GM18858 (cell line): ENCODE data around the gene USP36.
A peak's percentile ranks its signal among the peaks of the same experiment; 100 is the strongest.

Source experiments
- ATAC-seq: cut with Tn5 transposase; IDR thresholded peaks from one replicate; pipeline ENCODE4 v1.9.1; 2021; ENCODE audit not compliant: unreplicated experiment

Gene USP36

DNA sequence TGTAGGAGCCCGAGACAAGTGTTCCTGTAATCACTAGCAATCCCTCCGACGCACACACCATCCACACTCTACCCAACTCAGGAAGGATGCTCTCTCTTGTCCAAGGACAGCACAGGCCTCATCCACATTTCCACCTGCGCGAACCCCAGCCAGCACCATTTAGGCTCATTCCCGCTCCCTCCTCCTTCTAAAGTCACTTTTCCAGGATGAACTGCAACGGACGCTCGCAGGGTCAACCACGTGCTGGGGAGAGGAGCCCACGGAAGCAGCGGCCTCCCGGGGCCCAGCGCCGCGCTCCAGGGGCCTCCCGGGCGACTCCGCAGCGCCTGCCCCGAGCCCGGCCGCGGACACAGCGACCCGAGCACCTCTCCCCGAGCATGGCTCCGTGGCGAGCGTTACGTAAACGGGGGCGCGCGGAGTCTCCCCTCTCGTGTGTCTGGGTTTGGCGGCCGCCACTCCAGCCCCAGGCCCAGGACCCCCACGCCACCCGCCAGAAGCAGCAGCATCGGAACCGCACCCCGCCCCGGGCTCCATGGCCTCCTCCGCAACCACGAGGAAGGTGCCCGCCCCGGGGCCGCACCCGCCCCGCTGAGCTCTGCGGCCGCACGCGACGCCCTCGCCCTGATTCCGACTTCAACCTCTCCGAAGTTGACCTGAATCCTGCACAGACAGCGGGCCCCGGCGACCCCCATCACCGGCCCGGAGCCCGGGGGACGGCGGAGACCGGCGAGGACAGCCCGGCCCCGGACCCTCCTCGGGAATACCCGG, 668 bp downstream of the USP36 start:
- ATAC-seq, result peak; percentile 4

DNA sequence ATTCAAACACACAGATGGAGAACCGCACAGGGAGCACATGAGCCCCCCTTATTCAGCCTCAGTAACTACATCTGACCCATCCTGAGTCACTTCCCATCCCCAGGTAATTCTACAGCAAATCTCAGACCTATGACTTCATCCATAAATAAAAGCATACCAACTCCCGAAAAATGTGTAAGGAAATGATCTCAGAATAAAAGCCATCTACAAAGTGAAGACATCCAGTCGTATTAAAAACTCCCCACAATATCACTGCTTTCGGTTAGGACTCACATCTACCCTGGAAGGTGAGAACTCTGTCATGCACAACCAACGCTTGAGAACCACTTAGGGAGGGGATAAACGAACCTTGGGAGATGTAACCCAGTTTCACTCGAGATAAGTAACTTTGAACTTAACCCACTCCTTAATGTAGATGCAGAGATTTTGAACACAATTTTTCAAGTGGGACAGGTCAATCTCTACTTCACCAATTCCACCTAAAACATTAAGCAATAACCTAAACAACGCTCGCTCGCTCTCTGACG, 1.3 kb downstream of the USP36 start:
- no peak for ATAC-seq

DNA sequence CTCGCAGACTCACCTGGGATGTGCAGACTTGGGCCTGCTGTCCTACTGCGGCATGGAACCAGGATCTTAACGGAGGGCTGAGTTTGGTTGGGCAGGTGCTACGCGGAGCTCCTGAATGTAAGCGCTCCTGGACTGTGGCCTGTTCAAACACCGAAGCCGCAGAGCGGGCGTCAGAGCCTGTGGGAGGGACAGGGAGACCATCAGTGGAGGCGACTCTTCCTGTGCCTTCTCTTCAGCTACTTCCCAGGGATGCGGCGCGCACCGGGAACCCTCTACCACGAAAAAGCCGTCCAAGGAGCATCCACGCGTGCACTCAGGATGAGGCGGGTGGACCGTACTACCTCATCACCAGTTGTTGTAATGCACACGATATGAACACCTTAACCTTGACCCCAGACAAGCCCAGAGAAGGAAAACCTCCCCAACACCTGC, 2.0 kb downstream of the USP36 start:
- ATAC-seq, result no peak

DNA sequence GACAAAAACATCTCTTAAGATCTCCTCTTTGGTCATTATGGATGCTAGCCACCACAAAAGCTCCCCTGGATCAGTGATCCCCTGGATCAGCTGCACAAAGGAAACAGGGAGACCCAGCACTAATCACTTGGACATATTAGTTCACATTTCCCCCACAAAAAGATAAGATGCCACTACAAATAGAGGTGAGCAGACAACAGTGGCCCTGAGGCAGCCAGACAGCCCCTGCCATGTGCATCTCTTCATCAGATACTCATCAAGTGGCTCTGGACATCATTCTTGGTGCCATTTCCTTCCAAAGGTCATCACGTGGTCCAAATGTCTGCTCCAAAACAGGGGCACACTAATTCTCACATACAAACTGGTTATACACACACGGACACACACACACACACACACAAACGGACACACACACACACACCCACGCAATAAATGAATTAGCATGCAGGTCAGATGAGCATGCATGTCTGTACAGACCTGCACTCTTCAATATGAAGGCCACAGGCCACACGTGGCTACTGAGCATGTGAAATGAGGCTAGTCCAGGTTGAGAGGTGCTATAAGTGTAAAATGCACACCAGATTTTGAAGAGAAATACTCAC, 4.1 kb downstream of the USP36 start:
- no peak for ATAC-seq

DNA sequence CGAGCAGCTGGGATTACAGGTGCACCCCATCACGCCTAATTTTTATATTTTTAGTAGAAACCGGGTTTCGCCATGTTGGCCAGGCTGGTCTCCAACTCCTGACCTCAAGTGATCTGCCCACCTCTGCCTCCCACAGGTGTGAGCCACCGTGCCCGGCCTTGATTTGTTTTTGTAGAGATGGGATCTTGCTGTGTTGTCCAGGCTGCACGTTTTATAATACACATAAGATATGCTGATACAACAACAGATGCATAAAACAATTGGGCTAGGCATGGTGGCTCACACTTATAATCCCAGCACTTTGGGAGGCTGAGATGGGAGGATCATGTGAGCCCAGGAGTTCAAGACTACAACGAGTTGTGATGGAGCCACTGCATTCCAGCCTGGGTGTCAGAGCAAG, 6.0 kb downstream of the USP36 start:
- ATAC-seq, result no peak

DNA sequence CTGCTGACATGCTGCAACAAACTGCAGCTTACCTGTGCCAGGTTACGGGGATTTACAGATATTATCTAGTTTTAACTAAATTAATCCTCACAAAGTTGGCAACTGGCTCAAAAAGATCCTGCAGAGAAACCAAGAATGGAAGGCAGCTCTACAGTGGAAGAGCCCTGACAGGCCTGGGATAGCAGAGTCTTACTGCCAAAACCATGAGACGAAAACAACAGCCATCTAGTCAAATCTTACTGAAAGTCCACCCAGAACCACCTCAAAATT, 8.1 kb downstream of the USP36 start:
- no peak for ATAC-seq

DNA sequence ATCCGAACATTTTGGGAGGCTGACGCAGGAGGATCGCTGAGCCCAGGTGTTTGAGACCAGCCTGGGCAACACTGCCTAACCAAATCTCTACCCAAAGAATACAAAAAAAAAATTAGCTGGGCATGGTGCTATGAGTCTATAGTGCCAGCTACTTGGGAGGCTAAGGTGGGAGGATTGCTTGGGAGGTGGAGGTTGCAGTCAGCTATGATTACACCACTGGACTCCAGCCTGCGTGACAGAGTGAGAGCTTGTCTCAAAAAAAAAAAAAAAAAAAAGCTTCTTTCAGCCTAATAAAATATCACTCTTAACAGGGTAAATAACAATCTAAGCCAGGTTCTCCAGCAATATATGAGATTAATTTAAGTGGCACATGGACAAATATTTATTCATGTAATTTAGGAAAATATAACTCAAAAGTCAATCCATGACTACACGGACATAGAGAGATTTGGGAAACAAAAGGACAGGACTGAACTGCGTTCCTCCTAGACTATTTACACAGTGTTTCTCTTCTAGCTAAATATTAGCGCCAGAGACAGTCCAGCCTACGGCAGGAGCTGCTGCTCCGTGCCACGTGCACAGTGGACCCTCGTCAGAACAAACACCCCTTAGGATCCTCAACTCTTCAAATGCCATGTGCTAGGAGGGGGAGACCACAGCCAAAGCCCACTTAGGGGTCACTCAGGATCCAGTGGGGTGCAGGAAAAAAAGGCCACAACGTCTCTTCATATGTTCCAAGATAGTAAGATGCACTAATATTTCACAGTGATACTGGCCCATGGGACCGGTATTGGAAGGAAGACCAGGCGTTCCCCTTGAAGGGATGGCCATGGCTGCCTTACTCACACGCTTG, 8.7 kb downstream of the USP36 start:
- no peak for ATAC-seq

DNA sequence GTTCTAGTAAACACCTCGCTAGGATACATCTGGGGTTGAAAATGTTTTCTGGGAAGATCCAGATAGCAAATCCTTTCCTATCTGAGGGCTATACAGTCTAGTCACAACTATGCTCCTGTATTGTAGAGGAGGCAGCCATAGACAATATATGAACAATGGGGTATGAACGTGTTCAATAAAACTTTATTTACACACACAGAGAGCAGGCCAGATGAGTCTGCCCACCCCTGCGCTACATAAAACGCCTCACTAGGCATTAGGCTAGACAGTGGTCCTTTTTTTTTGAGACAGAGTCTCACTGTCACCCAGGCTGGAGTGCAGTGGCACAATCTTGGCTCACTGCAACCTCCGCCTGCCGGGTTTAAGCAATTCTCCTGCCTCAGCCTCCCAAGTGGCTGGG, 11.1 kb downstream of the USP36 start:
- no peak for ATAC-seq

DNA sequence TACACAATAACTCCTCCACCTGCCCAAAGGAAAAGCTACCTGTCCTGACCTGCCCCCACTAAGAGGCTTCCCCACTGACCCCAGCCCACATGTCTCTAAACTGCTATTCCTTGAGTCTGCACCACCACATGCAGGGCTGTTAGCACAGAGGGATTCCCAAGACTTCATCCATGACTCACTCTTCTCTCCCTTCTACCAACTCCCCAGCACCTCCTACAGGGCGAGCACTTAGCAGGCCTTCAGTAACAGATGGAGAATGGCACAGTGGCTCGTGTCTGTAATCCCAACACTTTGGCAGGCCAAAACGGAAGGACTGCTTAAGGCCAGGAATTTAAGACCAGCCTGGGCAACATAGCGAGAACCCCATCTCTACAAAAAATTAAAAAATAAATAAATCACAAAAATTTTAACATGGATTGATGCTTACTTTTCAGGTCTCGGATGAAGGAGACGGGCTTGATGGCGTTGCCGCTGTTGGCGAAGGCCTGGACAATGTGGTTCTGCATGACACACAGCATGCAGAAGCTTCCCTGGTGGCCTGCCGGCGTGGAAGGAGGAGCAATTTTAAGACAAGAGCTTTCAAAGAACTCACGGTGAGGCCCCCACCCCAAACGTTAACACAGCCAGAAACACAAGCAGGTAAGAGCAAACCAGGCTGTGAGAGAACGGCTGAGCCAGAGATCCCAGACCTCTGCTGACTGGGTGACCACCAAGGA, 12.0 kb downstream of the USP36 start:
- ATAC-seq, result no peak

DNA sequence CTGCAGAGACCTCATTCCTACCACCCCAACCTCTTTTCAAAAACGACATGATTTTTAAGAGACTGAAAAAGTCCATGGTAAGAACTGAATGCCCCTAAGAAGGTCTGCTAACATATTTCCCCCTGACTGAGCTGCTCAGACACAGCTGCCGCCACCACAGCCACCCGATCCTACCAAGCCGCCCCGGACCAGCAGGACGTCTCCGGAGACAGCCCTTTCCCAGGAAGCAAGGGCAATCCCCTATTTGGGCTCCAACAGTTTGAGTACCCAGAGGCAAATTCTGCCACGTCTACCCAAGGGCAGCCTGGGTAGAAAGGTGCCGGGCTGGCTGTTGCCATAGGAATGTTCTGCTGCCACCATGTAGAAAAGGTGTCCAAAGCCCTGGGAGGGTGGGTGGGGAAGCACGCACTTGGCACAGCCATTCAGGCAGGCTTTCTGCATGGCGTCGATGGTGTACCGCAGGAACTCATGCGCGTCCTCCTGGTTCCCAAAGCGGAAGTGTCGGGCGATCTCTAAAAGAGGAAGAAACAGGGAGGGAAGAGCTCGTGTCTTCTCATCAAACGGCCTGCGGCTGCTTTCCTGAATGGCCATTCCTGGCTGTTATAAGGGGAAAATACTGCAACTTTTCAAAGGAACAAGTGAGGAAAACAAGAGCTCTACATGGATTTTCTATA, 13.6 kb downstream of the USP36 start:
- no peak for ATAC-seq

DNA sequence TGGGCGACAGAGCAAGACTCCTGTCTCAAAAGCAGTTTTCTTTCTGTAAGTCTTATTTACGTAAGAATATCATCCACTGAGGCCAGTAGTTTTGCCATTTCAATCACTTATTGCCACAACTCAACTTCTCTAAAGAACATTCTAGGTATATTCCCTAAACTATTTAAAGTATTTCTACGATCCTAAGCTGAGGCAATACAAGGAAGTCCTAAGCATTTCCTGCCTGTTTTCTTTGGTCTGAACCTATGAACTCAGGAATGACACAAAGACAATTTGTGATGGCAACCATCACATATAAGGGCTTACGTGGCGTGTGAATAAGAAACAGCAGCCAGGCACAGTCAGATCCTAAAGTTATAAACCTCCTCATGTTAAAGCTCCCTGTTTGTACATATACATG, 14.2 kb downstream of the USP36 start:
- ATAC-seq, result no peak

DNA sequence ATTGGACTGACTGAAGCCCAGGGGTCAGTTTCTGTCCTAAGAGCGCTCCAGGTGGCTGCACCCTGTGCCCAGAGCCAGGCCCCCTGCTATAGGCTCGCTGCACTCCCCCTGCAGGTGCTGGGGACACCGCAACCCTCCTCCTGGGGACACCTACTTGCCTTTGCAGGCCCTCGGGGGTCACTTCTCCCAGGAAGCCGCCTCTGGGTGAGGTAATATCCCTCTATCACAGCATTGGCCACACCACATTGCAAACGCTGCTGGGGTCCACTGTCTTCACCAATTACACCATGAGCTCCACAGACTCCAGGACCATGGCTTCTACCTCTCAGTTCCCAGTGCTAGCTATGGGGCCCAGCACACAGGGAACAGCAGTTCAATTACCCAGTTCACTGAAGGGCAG, 14.9 kb downstream of the USP36 start:
- ATAC-seq, result no peak

DNA sequence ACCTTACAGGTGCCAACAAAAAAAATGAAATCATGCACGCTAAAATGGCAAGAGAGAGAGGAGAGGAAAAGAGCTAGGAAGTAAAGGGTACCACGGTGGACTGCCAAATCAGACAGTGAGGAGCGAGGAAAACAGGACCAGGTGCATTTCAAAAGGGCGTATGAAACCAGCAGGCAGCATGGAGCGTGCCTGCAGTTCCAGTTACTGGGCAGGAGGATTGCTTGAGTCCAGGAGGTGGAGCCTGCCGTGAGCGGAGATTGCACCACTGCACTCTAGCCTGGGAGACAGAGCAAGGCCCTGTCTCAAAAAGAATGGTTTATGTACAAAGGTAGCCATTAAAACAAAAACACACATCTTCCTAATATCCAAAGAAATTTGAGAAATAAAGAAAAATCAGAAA, 16.4 kb downstream of the USP36 start:
- no peak for ATAC-seq

DNA sequence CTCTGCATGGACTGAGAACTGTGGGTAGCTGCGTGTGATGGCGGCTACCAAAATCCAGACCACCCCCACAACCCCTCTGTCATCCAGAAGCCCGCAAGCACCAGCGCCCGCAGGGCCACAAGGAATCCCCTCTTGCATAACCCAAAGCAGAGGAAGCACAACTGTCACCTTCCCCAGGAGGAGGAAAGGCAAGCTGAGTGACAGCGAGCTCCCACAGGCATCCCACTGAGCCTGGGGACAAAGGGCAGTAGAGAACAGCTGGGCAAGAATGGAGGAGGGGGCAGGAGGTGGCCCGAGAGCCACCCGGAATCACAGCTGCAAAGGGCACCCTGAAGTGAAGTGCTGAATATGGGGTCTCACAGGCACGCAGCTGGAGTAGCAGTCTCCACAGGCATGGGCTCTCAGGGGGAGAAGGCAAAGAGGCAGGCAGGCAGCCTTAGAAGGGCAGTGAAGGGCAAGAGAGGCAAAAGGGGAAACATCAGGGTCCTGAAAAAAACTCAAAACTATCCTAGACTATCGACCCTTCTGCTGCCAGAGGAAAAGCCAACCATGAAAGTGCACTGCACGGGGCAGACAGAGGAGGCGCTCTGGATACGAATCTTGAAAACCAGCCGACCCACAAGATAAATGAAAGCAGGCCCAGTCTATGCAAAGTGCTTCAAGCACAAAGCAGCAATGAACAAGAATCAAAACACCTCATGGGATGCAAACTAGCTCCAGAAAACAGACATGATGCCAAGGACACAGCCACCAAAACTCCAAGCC, 17.1 kb downstream of the USP36 start:
- ATAC-seq, result no peak

DNA sequence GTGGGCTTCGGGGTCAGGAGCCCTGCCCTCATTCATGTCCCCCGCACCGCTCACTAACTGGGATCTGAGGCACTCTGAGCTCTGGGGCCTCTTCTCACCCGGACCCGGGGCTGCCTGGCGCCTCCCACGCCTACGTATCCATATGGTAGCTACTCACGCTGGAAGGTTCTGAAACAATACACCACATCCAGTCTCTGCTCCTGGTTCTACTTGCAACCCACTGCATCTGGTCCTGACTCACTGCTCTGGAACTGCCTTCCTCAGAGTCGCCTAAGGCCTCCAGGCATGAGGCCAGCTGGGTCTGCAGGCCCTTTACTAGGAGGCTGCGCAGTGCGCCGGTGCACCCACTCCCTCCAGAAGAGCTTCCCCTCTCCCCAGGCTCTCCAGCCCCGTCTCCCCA, 18.1 kb downstream of the USP36 start:
- no peak for ATAC-seq

DNA sequence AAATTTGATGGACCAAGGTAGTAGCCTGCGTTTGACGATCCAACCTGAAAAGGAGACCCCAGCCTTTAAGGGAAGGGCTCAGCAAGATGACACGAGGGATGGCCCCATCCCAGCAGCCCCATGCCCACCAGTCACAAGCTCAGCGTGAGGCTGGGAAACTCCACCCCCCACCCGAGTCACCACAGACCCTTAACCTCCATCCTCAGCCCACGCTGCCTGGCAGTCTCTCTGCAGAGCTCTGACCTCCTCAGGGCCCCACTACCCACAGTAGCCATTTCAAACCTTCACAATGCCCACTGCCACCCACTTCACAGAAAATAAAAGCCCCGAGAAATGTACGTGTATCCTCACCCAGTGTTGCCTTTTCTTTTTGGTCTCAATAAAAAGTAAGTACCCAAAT, 18.7 kb downstream of the USP36 start:
- no peak for ATAC-seq

DNA sequence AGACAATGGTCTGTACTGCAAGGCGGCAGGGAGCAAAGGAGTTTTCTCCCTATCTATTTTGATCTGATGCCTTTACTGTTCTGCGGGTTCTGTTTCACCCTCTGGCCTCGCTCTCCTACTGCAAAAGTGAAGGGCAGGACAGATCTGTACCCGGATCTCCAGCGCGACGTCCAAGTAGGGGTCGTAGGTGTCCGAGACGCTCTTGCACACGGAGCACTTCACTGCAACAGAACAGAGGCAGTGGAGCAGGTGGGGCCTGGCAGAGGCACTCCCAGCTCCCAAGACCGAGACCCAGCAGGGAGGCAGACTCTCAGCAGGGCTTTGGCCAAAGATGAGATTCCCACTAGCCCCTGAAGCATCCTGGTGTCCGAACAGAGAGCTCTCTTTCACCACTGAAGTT, 19.8 kb downstream of the USP36 start:
- no peak for ATAC-seq

DNA sequence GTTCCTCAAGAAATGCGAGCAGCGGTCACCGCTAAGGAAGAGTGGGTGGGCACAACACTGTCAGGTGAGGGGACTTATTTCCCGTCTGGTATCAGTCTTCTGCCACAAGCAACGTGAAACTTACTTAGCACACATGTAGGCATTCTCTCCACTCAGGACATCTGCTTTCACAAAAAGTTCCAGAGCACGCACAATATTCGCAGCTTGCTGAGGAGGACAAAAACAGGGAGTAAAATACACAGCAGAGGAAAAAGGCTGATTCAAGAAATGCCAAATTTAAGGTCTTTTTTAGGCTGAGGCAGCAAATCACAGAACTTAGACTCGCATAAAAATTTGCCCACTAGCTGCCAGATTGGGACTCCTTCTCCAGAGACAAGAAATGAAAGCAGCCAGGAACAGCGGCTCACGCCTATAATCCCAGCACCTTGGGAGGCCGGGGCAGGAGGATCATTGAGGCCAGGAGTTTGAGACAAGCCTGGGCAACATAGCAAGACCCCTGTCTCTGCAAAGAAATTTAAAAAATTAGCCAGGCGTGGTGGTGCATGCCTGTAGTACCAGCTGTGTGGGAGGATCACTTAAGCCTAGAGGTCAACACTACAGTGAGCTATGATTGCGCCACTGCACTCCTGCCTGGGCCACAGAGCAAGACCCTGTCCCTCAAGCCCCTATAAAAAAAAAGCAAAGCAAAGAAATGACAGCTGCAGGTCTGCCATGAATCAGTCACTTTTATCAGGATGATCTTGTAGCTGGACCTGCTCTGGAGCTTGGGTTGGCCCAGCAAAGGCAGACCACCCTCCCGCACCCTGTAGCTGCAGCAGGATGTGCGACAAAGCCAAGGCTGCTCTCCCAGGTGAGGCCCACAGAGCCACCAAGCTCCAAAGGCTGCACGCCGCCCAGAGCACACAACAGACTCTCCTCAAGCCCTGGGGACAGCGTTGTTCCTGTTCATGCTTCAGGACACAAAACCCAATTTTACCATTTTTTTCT, 20.5 kb downstream of the USP36 start:
- no peak for ATAC-seq

DNA sequence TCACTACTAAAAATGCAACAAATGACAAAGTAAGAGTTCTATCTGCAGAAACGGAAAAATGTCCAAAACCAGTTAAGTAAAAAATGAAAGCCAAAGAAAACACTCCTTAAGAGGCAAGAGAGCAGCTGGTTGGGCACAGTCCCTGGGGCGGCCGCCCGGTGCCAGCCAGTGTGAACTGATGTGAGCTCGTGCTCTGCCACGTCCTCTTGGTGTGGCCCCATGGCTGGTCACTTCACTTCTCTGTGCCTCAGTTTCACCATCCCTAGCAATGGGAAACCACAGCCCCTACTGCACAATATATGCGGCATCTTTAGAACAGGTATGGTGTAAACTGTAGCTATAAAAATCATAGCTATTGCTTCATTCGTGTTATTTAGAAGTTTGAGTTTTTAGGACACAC, 21.2 kb downstream of the USP36 start:
- no peak for ATAC-seq
